Fibroblast of lung (primary cell): ENCODE results near the gene AMBRA1. TPM values are rescaled to one million over a fixed set of nuclear protein-coding genes. Genes with fewer than 3 reads are reported as not detected.

Source experiments
- DNase-seq, 2 donors: peaks; one replicate each; pipeline versions ENCODE4 v3.0.0 to v3.0.0-alpha.2; 2010; ENCODE audit warnings: low read depth in 2 of 2
- H2AFZ ChIP-seq: 2 replicates; pipeline ENCODE4 v1.5.1; 2012; ENCODE audit warnings: low read length, control low read depth, inconsistent platforms
- H3K27ac ChIP-seq: 2 replicates; pipeline ENCODE4 v1.5.1; 2011; ENCODE audit warnings: low read length, control low read depth; ENCODE audit not compliant: insufficient read depth
- H3K27me3 ChIP-seq: 2 replicates; pipeline ENCODE4 v1.5.1; 2011; ENCODE audit warnings: mild to moderate bottlenecking, low read length; ENCODE audit not compliant: control insufficient read depth, insufficient read depth
- H3K36me3 ChIP-seq: 2 replicates; pipeline ENCODE4 v1.5.1; 2011; ENCODE audit warnings: low read length; ENCODE audit not compliant: control insufficient read depth, insufficient read depth
- H3K4me1 ChIP-seq: 2 replicates; pipeline ENCODE4 v1.5.1; 2011; ENCODE audit warnings: low read length; ENCODE audit not compliant: control insufficient read depth, insufficient read depth; ENCODE audit errors: extremely low read depth
- H3K4me2 ChIP-seq: 2 replicates; pipeline ENCODE4 v1.5.1; 2011; ENCODE audit warnings: low read length, control low read depth; ENCODE audit not compliant: insufficient read depth; ENCODE audit errors: extremely low read depth
- H3K4me3 ChIP-seq, 4 experiments: fragments of 200-600 bp in 1 of 4; sonication (generic) in 1 of 4; replicated peaks in 1 of 4; 2 replicates each; pipeline ENCODE4 v1.5.1; 2011 to 2016; ENCODE audit warnings: low read length in 4 of 4, low read depth in 3 of 4, mild to moderate bottlenecking in 3 of 4, control low read depth in 2 of 4, inconsistent platforms in 1 of 4, mixed read lengths in 1 of 4; ENCODE audit not compliant: insufficient read depth in 1 of 4; ENCODE audit errors: control extremely low read depth in 1 of 4
- H3K79me2 ChIP-seq: 2 replicates; pipeline ENCODE4 v1.5.1; 2012; ENCODE audit warnings: mild to moderate bottlenecking, low read length, inconsistent platforms; ENCODE audit not compliant: control insufficient read depth, insufficient read depth
- H3K9ac ChIP-seq: 2 replicates; pipeline ENCODE4 v1.5.1; 2011; ENCODE audit warnings: mild to moderate bottlenecking, low read length, control low read depth; ENCODE audit not compliant: insufficient read depth
- H3K9me3 ChIP-seq: 2 replicates; pipeline ENCODE4 v1.5.1; 2012; ENCODE audit warnings: low read depth, low read length; ENCODE audit not compliant: control insufficient read depth, insufficient read depth
- H4K20me1 ChIP-seq: 2 replicates; pipeline ENCODE4 v1.5.1; 2011; ENCODE audit warnings: low read length; ENCODE audit not compliant: control insufficient read depth, insufficient read depth; ENCODE audit errors: extremely low read depth
- EZH2 ChIP-seq: IDR thresholded peaks from 2 replicates; pipeline ENCODE4 v1.5.1; 2012; ENCODE audit warnings: low read length, control low read depth, mild to moderate bottlenecking; ENCODE audit errors: missing control alignments
- polyA plus RNA-seq, 2 donors: library from polyadenylated mRNA; depleted of rRNA in 1 of 2; stranded (reverse) in 1 of 2; unstranded in 1 of 2; fragments of >200 nt; gene quantifications; 2 replicates each; pipeline ENCODE4 v1.2.1, GENCODE V29; 2011 to 2012; ENCODE audit warnings: missing spikeins in 1 of 2
- total RNA-seq: library from RNA; depleted of rRNA; stranded (reverse); fragments of >200 nt; gene quantifications from 2 replicates; pipeline ENCODE4 v1.2.1, GENCODE V29; 2014
- TF ChIP-seq, protein P1 (sequence below), 2 donors: IDR thresholded peaks in 1 of 2; conservative IDR thresholded peaks in 1 of 2; 1 replicate in 1 of 2; 2 replicates in 1 of 2; pipeline ENCODE4 v1.5.1; 2011 to 2012; ENCODE audit warnings: low read length in 2 of 2, control low read depth in 1 of 2, inconsistent platforms in 1 of 2, low read depth in 1 of 2, mild to moderate bottlenecking in 1 of 2

AMBRA1 gene
- total and polyA plus RNA-seq, 2 donors (not counting 1 experiment from before 2014, with no cell fraction given), result 8.3 to 23.3 TPM

DNA sequence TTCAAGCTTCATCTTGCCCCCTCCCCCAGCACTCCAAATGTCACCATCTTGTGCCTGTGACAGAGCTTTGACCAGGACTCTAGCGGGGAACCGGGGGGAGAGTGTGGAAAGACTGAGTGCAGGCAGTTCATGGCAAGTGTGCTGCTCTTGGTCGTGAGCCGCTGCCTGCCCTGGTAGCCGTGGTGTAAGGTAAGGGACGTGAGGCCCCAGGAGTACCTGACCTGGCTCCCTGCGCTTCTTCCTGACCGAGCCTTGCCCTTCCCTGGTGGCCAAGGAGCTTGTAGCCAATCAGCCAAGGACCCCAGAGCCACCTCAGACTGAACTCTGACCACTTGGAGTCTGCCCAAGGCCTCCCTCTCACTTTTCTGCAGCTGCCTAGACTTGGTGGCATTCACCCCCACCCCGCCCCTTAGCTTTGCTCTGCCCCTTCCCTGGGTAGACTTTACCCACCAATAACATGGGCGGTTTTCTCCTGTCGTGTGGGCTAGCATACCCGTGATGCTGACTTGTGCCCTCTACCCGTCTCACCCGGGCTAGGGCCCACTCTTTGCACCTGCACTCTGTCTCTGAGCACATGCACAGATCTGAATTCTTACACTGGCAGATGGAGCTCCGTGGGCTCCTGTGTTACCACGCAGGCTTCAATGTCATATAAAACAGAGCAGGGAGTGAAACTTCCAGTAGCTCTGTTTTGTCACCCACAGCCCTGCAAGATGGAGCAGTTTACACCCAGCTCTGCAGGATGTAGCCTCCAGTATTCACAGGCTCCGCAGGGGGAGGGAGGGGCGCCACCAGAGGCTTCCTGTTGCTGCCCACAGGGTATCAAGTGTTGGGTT lies 245.0 kb downstream of the AMBRA1 start:
- H3K36me3 ChIP-seq, result no peaks in the 10 kb centered on the region
- peak overlapping the region; percentile 74 to 91 (median 84) for H3K4me3 ChIP-seq
- H2AFZ ChIP-seq, result no peak overlapping the region
- H3K27ac ChIP-seq, result no peak overlapping the region
- no peaks in the 10 kb centered on the region for H3K9me3 ChIP-seq
- no peak overlapping the region for H3K9ac ChIP-seq
- peak overlapping the region; percentile 88 for H3K4me2 ChIP-seq
- H4K20me1 ChIP-seq, result no peaks in the 10 kb centered on the region
- DNase-seq, result no peak
- TF ChIP-seq, protein P1, sequence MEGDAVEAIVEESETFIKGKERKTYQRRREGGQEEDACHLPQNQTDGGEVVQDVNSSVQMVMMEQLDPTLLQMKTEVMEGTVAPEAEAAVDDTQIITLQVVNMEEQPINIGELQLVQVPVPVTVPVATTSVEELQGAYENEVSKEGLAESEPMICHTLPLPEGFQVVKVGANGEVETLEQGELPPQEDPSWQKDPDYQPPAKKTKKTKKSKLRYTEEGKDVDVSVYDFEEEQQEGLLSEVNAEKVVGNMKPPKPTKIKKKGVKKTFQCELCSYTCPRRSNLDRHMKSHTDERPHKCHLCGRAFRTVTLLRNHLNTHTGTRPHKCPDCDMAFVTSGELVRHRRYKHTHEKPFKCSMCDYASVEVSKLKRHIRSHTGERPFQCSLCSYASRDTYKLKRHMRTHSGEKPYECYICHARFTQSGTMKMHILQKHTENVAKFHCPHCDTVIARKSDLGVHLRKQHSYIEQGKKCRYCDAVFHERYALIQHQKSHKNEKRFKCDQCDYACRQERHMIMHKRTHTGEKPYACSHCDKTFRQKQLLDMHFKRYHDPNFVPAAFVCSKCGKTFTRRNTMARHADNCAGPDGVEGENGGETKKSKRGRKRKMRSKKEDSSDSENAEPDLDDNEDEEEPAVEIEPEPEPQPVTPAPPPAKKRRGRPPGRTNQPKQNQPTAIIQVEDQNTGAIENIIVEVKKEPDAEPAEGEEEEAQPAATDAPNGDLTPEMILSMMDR (conservative IDR thresholded peaks at IDR 0.05 in 1 of 2, IDR thresholded peaks at IDR 0.05 in 1 of 2; ENCODE audit: low read depth in 1 of 2, low read length in 2 of 2), result no peak
- TF ChIP-seq EZH2, result no peak
- H3K4me1 ChIP-seq, result peaks cover 13% of the 10 kb centered on the region
- no peaks in the 10 kb centered on the region for H3K27me3 ChIP-seq
- peaks cover 19% of the 10 kb centered on the region for H3K79me2 ChIP-seq

DNA sequence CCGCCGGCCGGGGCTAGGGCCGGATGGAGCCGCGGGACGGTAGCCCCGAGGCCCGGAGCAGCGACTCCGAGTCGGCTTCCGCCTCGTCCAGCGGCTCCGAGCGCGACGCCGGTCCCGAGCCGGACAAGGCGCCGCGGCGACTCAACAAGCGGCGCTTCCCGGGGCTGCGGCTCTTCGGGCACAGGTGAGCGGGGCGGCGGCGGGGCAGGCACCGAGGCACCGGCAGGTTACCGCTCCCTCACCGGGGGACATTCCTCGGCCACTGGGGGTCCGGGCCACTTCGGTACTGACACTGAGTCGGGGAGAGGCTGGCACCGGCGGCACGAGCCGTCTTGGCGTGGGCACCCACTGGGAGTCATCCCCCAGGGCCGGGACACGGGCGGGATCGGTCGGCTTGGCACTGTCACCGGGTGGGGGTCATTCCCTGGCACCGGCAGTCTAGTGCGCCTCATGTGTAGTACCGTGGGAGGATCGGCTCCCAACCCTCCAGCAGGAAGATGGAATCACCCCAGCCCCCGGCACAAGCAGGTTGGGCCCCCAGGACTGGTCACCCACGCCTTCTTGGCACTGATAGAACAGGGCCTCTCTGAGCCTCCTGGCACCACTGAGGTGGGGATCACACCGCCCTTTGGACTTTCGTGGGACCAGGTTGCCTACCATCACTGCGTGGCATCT lies 246.0 kb downstream of the AMBRA1 start:
- Histone ChIP-seq H3K27ac (peak overlapping the region; percentile 23), H3K79me2 (peaks cover 19% of the 10 kb centered on the region), H2AFZ (peak overlapping the region; percentile 35), H3K36me3 (no peaks in the 10 kb centered on the region), H3K9me3 (no peaks in the 10 kb centered on the region), H3K4me1 (peaks cover 9% of the 10 kb centered on the region), H3K4me3 (peak overlapping the region; percentile 74 to 91 (median 84)), H3K9ac (peak overlapping the region; percentile 74), H3K27me3 (peaks cover 2% of the 10 kb centered on the region), H3K4me2 (peak overlapping the region; percentile 88), H4K20me1 (no peaks in the 10 kb centered on the region)
- no peak for TF ChIP-seq EZH2
- DNase-seq, result no peak

DNA sequence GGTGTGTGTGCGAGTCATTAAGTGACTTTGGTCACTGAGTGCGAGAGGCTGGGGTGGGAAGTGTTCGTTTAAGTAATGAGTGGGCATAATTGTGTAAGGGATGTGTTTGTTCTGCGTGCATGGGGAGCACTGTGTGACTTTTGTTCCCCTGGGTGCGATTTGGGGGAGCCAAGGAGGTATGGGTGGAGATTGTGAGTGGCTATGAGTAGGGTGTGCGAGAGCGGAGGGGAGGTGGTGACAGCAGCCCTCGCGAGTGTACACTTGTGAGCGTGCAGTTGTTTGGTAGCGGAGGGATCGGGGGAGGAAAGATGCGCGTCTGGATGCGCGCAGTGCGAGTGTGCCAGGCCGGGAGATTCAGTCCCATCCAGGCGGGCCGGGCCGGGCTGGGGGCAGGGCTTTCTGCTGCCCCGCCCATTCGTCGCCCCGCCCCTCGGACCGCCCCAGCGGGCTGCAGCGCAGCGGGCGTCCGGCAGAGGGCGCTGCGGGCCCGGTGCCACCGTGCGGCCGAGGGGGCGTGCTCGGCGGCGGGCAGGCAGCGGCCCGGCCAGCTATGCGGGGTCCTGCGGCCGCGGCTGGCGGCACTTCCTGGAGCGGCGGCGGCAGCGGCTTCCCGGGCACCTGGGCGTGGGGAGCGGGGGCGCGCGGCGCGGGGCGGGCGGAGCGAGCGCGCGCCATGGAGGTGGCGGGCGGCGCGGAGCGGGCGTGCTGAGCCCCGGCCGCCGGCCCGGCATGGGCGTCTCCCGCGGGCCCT lies 246.8 kb downstream of the AMBRA1 start, which contains the start of gene DGKZ:
DGKZ (plus strand) TSS at position 578 of the 751 bp plus-strand sequence. CDS start 197 bp downstream, outside the sequence.
- TF ChIP-seq EZH2, result no peak
- TF ChIP-seq, protein P1 (conservative IDR thresholded peaks at IDR 0.05 in 1 of 2, IDR thresholded peaks at IDR 0.05 in 1 of 2; ENCODE audit: low read depth in 1 of 2, low read length in 2 of 2), result peak; percentile 30 to 43
- Histone ChIP-seq H3K4me2 (peak within 1 kb of the TSS; percentile 88), H4K20me1 (no peaks in the 10 kb centered on the region), H3K9ac (peak within 1 kb of the TSS; percentile 74), H3K27me3 (peaks cover 7% of the 10 kb centered on the region), H3K4me3 (peak within 1 kb of the TSS; percentile 74 to 91 (median 84)), H3K4me1 (peaks cover 9% of the 10 kb centered on the region), H2AFZ (peak within 1 kb of the TSS; percentile 72), H3K79me2 (peaks cover 15% of the 10 kb centered on the region), H3K36me3 (no peaks in the 10 kb centered on the region), H3K9me3 (no peaks in the 10 kb centered on the region), H3K27ac (peak within 1 kb of the TSS; percentile 23)
- peak; percentile 70 to 73 for DNase-seq

Other genes starting within 250 kb of the AMBRA1 start
- 24.9 and 35.5 TPM in 2 replicates for gene DGKZ, start 246.6 kb downstream of the AMBRA1 start, total RNA-seq
- 16.4 and 26.1 TPM in 2 replicates for gene DGKZ, start 246.6 kb downstream of the AMBRA1 start, polyA plus RNA-seq
- 44.6 and 93.2 TPM in 2 replicates for gene MDK, start 212.4 kb downstream of the AMBRA1 start, total RNA-seq
- 131 and 169 TPM in 2 replicates for gene MDK, start 212.4 kb downstream of the AMBRA1 start, polyA plus RNA-seq
- gene CHRM4, start 202.2 kb downstream of the AMBRA1 start, total RNA-seq, result under 0.01 TPM in 1 of 2 replicates, not detected in the other
- 0.03 and 0.05 TPM in 2 replicates for gene CHRM4, start 202.2 kb downstream of the AMBRA1 start, polyA plus RNA-seq
- 6.4 and 7.6 TPM in 2 replicates for gene HARBI1, start 23.2 kb upstream of the AMBRA1 start, total RNA-seq
- 4.9 TPM in 2 replicates for gene HARBI1, start 23.2 kb upstream of the AMBRA1 start, polyA plus RNA-seq
- gene ATG13, start 23.5 kb upstream of the AMBRA1 start, total RNA-seq, result 50.3 and 67.4 TPM in 2 replicates
- gene ATG13, start 23.5 kb upstream of the AMBRA1 start, polyA plus RNA-seq, result 42.0 and 44.9 TPM in 2 replicates
- 28.8 and 38.0 TPM in 2 replicates for gene ARHGAP1, start 106.6 kb upstream of the AMBRA1 start, total RNA-seq
- gene ARHGAP1, start 106.6 kb upstream of the AMBRA1 start, polyA plus RNA-seq, result 34.4 and 41.0 TPM in 2 replicates
- 6.9 and 7.9 TPM in 2 replicates for gene ZNF408, start 107.0 kb upstream of the AMBRA1 start, total RNA-seq
- 4.2 and 5.9 TPM in 2 replicates for gene ZNF408, start 107.0 kb upstream of the AMBRA1 start, polyA plus RNA-seq
- gene F2, start 125.2 kb upstream of the AMBRA1 start, total RNA-seq, result not detected in 2 replicates
- not detected in 2 replicates for gene F2, start 125.2 kb upstream of the AMBRA1 start, polyA plus RNA-seq